ENCODE data around the gene OR52B2.

The OR52B2 gene

GRCh38 chr11:6170226-6170625, at the start of gene OR52B2:
TSS of gene OR52B2 (minus strand) at chr11:6170326. CDS start at chr11:6170326, 0 bp downstream.
- DNase-seq (ENCODE audit: low read depth in 2 of 3, low spot score in 2 of 3), result no peak

DNA sequence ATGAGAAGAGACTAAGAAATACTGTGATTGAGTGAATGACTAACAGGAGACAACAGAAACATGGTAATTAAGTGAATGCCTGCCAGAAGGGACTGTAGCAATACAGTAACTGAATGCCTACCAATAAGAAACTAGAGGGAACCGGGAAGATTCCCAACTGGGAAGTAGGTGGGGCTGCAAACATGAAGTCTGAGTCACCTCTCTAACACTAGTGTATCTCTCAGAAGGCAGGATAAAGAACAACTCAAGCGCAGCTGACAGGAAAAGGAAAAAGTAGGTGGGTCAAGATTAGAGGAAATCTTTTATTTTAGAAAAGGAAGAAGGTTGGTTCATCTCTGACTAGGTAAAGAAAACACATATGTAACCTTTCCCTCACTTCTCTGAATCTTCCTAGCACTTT, 49.2 kb upstream of the OR52B2 start:
- no peak for DNase-seq (ENCODE audit: low read depth in 2 of 3, low spot score in 2 of 3)

GRCh38 chr11:6217722-6218121, 47.6 kb upstream of the OR52B2 start:
- no peak for DNase-seq (ENCODE audit: low read depth in 2 of 3, low spot score in 2 of 3)

- no peak for DNase-seq (ENCODE audit: low read depth in 2 of 3, low spot score in 2 of 3)
These were observed 46.4 kb upstream of the OR52B2 start for GRCh38 chr11:6216501-6216900.

GRCh38 chr11:6214530-6214929, 44.4 kb upstream of the OR52B2 start:
- no peak for DNase-seq (ENCODE audit: low read depth in 2 of 3, low spot score in 2 of 3)

DNA sequence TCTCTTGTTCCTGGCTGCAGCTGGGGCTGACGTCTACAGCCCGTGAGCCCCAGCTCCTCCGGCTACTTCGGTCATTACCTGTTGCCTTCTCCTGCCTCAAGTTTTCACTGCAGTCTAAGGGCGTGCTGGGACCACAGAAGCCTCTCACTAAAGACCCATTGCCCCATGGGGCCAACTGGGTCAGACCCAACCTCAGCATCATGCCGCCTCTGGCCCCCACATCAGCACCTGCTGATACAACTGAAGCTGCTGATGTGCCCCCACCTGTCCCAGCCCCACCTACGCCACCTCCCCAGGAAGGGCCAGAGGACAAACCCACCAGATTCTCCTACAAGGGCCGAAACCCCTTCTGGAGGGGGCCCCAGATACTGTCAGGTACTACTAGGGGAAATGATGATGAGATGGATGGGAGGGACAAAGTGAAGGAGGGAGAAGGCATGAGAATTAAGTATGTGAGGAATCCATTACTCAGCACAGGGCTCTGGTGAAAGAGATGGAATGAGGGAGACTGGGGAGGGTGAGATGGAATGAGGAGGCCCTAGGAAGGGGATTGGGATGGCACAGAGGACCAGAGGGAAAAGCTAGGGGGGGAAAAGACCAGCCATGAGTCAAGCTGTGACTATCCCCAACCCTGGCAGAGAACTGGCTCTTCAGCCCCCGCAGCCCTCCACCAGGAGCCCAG, 40.3 kb upstream of the OR52B2 start:
- DNase-seq (ENCODE audit: low read depth in 2 of 3, low spot score in 2 of 3), result no peak

DNA sequence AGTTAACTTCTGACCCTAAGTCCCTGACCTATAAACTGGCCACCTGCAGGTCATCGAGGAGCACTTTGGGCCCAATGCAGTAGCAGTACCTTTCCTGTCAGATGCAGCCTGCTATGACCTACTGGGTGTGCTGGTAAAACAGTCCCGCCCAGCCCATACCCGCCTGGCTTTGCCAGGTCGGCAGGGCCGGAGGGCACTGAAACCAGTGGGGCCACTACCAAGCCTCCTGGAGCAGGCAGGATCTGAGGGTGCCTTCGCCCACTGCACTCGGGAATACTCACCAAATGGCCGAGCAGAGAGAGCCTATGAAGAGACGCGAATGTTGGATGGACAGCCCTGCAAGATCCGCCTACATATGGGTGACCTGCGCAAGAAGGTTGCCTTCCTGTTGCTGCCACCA, 39.7 kb upstream of the OR52B2 start:
- no peak for DNase-seq (ENCODE audit: low read depth in 2 of 3, low spot score in 2 of 3)

DNA sequence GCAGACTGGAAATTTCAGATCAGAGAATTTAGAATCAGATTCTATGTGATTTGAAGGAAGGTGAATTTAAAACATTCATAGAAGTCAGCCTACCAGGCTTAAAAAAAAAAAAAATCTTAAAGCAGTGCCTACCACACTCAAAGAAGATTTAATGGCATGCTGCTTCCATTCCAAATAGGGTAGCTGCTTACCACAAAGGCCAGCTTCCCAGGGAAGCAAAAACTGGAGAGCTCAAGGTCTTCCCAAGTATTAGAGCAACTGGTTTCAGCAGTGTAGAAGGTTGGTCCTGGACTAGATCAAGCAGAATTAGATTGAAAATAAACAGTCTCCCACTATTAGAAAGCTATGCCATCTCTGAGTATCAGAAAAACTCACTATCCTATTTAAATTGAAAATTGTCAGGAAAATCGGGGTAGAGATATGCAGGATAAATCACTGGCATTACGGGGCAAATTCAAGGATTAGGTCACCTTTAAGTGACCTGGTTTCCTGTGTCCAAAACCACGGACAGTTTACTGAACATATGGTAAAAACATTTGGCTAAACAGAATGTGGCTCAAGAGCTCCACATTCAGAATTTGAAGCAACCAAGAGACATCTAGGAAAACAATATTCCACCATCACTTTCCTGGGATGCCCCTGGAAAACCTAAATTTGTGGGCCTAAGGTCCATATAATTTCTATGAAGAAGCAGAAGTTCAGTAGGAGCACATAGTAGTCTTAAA, 36.5 kb upstream of the OR52B2 start:
- DNase-seq (ENCODE audit: low read depth in 2 of 3, low spot score in 2 of 3), result no peak

- DNase-seq (ENCODE audit: low read depth in 2 of 3, low spot score in 2 of 3), result no peak
These were observed 35.2 kb upstream of the OR52B2 start, which contains the start of gene C11orf42 for GRCh38 chr11:6205366-6205765. TSS of gene C11orf42 (plus strand) at chr11:6205557. CDS start at chr11:6205616, 59 bp downstream.

- DNase-seq (ENCODE audit: low read depth in 2 of 3, low spot score in 2 of 3), result no peak
These were observed 34.6 kb upstream of the OR52B2 start for GRCh38 chr11:6204706-6205105.

- no peak for DNase-seq (ENCODE audit: low read depth in 2 of 3, low spot score in 2 of 3)
These were observed 33.2 kb upstream of the OR52B2 start for GRCh38 chr11:6203327-6203726.

- DNase-seq (ENCODE audit: low read depth in 2 of 3, low spot score in 2 of 3), result no peak
These were observed 31.9 kb upstream of the OR52B2 start for GRCh38 chr11:6202041-6202440.

DNA sequence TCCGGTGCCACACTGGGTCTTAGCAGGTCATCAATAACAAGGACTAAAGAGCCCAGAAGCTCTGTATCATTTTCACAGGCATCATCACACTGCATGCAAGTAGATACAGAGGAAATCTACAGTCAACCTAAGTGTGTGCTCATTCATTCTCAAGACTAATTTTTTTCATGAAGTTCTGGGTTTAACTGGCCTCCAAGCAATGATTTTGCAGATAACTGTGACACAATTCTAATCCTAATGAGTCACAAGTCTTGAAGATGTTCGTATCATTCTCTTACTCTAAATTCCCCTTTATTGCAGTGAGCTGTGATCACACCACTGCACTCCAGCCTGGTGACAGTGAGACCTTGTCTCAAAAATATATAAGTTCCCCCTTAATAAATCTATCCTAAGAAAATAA, 31.4 kb upstream of the OR52B2 start:
- DNase-seq (ENCODE audit: low read depth in 2 of 3, low spot score in 2 of 3), result no peak

DNA sequence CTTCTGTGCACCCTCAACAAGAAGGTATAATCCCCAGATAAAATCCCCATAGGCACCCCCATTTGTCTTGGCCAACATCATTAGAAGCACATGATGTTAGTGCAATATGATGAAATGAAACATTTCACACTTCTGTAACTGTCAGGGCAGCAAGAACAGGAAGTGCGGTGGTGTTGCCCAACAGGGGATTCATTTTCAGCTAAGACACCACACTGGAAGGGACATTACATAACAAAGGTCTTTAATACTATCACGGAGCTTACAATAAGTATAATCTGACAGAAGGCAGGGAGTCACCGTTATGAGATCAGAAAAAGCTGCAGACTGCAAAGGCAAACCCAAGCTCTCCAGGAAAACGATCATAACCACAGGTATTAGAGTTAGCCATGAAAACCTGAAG, 30.8 kb upstream of the OR52B2 start:
- DNase-seq (ENCODE audit: low read depth in 2 of 3, low spot score in 2 of 3), result no peak

GRCh38 chr11:6199174-6199810, 29.2 kb upstream of the OR52B2 start, which contains the start of gene OR52W1:
TSS of gene OR52W1 (plus strand) at chr11:6199224. CDS start at chr11:6199224, 0 bp downstream.
- no peak for DNase-seq (ENCODE audit: low read depth in 2 of 3, low spot score in 2 of 3)

GRCh38 chr11:6197466-6198200, 27.5 kb upstream of the OR52B2 start:
- DNase-seq (ENCODE audit: low read depth in 2 of 3, low spot score in 2 of 3), result no peak

DNA sequence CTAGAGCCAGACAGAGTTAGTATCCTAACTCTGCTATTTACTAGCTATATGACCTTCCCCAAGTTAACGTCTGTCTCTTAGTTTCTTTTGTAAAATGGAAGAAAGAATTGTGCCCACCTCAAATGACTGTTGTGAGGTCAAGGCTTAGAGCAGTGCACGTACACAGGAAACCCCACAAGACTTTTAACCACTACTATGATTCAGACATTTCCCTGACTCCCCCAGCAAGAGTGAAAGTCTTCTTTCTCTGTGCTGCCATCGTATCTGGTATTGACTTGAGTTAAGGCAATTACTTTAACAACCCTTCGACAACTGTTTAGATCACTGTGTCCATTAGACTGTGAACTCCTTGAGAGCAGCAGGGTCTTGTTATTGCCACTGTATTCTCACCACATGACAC, 26.3 kb upstream of the OR52B2 start:
- DNase-seq (ENCODE audit: low read depth in 2 of 3, low spot score in 2 of 3), result no peak

GRCh38 chr11:6194065-6194581, 24.0 kb upstream of the OR52B2 start:
- DNase-seq (ENCODE audit: low read depth in 2 of 3, low spot score in 2 of 3), result no peak

DNA sequence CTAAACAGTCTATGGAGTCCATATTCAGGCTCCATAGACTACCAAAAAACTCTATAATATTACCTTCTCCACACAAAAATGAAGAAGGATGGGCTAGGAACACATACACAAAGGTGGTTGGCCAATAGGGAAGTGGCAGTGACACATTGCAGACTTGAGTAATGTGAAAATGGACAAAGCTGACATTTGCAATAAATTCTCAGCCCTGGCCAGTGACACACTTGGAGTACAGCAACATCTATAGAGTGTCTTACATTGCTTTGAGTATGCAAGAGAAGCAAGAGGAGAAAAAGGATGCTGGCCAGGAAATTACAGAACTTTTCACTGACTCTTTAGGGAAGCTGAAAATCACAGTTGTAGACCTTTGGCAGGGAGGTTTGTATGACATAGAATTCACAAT, 21.6 kb upstream of the OR52B2 start:
- no peak for DNase-seq (ENCODE audit: low read depth in 2 of 3, low spot score in 2 of 3)

DNA sequence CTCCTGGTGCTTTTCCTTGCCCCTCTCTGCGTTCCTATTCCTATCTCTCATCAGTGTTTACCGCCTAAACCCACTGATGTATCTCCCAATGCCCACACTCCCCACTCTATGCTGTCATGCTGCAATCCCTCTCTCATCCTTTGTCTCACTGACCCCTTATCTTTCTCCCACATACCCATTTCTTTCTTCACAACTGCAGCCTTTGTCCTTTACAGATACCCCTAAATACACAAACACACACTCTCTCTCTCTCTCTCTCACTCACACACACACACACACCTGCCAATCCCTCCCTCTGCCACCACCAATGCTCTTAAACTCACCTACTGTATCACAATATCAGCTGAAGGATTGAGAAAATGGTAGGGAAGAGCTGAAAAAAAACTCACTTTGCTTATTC, 5.3 kb upstream of the OR52B2 start:
- no peak for DNase-seq (ENCODE audit: low read depth in 2 of 3, low spot score in 2 of 3)

DNA sequence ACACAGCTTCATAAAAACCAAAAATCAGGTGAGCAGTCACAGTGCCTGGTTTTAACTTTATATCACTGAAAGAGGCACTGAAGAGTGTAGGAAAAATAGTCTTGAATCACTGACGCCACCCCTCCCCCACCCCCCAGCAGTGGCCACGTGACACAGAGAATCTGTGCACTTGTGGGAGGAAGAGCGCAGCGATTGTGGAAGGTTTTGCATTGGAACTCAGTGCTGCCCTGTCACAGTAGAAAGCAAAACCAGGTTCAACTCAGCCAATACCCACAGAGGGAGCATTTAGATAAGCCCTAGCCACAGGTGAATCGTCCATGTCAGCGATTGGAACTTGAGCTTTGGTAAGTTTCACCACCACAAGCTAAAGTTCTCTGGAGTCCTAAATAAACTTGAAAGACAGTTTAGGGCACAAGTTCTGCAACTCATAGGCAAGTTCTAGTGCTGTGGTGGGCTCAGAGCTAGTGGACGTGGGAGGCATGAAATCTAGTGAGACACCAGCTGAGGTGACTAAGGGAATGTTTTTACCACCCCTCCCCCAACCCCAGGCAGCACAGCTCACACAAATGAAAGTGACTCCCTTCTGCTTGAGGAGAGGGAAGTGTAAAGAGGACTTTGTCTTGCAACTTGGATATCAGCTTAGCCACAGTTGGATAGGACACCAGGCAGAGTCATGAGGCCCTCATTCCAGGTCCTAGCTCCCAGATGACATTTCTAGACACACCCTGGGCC, 13.3 kb downstream of the OR52B2 start:
- DNase-seq (ENCODE audit: low read depth in 2 of 3, low spot score in 2 of 3), result no peak

Measured in activated CD8-positive, alpha-beta memory T cell treated with anti-CD3 and anti-CD28 coated beads for 48 hours (primary cell).